ENCODE results near the gene CFAP119.

CFAP119 gene

DNA sequence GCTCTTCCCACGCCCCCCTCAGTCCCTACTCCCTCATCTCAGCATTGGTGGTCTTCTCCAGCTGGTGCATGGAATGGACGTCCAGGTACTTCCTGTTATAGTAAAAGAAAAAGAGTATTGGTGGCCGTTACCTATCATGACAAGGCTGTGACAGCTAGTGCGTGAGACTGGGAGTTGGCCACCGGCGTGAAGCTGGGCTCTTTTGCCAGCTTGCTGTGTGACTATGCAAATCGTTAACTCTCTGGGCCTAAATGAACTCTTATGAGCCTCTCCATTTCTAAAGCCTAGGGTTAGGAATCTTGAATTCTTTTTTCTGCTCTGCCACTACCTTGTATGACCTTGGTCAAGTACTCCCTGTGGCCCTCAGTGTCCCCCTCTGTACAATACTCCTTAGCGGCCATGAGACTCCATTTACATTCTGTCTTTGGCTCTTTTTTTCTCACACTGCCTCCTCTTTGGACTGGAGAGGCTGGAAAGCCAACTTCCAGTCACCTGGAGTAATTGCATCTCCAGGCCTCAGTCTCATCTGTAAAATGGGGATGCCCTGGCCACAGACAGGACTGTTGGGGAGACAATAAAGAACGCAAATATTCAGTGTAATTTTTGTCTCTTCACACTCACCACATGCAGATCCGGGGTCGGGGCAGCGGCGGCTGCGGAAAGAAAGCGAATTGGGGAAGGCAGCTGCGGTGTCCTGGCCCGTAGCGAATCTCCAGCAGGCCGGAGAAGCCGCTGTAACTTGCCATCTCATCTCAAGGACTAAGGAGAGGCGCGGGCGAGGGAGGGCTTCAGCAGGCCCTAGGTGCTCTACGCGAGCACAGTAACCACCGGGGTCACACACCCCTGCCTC lies 1.1 kb downstream of the CFAP119 start:
- DNase-seq: no peak

DNA sequence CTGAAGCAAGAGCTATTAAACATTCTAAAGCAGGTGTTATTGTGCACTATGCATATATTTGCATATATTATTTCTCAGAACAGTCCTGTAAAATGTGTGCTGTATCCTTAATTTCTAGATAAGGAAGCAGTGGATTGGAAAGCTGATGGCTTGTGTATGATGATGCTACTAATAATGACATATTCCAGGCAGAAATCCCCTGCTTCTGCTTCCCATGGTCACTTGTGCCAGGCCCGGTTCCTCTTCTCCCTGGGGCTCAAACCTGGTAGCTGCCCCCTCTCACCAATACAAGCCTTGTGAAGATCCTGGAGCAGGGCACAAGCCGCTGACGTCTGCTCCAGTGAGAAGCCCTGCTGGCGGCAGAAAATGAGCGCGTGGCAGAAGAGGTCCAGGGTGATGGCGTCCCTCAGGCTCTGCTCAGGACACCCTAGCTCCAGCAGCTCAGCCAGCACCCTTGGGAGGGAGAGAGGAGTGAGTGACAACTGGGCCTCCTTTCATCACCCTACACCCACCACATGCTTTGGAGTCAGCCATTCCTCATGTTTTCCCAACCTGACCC lies 1.8 kb downstream of the CFAP119 start:
- no peak for DNase-seq

DNA sequence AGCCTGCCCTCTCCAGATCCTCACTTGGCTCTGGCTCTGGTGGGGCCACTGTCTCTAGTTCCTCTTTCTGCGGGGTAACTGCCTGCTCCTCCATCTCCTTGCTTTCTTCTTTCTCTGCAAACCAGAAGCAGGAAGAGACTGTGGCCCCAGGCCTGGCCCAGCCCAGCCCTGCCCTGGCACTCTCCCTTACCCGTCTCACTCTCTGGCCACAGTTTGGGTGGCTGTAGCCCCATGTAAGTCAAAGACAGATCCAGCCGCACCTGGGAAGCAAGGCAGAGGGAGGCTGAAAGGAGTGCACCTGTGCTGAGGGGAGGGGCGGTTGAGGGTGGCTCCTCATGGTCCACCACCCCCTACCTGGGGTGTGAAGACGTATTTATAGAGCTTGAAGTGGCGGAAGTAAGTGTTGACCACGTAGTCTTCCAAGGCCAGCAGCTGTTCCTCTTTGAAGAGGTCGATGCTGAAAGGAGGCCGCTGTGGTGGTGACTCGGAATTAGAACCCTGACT lies 2.8 kb downstream of the CFAP119 start:
- DNase-seq: no peak

DNA sequence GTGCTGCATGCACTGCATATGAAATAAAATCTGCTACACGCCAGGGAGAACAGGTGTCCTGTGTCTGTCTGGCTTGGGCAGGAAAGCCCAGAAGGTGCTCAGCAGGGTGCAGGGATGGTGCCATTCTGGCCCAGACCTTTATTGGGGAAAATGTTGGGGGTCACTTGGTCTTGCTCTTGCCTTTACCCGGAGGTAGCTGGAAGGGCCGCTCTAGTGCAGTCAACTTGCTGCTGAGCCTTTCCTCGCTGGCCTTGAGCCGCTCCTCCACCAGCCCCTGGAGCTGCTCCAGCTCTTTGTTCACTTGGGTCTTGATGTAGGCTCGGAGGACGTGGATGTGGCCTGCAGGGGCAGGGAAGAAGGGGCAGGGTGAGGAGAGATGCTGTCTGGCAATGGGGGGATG lies 4.5 kb downstream of the CFAP119 start:
- DNase-seq: no peak

DNA sequence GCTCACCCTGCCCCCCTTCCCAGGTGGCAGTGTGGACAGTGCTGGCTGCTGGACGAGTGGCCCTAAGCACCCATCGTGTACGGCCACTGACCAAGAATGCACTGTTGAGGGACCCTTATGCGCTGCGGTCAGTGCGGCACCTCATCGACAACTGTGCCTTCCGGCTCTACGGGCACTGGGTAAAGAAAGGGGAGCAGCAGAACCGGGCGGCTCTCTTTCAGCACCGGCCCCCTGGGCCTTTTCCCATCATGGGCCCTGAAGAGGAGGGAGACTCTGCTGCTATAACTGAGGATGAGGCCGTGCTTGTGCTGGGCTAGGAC lies 5.1 kb downstream of the CFAP119 start:
- no peak for DNase-seq

DNA sequence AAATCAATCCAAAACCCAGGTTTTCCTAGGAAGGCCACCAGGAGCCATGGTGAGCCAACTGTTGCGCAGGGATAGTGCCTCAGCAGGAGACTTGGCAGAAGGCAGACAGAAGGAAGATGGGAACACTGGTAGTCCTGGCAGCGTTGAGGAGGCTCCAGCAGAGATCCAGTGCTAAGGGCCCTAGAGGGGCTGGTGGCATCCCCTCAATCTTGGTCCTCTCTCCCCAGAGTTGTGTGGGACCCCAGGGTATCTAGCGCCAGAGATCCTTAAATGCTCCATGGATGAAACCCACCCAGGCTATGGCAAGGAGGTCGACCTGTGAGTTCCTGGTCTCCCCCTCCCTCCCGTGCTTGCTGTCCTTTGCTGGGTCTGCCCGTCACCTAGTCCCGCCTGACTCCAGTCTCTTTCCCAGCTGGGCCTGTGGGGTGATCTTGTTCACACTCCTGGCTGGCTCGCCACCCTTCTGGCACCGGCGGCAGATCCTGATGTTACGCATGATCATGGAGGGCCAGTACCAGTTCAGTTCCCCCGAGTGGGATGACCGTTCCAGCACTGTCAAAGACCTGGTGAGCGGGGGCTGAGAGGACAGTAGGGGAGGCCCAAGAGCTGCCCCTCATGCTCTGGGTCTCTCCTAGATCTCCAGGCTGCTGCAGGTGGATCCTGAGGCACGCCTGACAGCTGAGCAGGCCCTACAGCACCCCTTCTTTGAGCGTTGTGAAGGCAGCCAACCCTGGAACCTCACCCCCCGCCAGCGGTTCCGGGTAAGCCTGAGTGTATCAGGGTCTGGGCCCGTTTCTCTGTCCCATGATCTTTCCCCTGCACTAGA lies 5.7 kb downstream of the CFAP119 start:
- no peak for DNase-seq

DNA sequence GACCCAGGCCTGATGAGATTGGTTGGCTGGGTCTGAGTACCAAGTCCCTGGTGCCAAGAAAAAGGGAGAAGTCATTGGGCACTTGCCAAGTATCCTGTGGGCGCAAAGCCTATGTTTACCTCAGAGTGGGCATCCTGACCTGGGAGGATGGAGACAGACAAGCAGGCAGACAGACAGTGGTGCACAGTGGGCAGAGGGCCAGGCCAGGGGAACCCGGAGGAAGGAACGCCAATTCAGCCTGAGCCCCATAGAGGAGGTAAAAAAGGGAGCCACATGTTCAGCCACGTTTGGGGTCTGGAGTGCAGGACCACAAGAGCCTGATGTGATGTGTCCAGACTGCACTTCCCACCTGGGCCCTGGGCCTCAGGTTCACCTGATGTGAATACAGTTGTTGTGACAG lies 8.3 kb downstream of the CFAP119 start:
- DNase-seq: no peak

DNA sequence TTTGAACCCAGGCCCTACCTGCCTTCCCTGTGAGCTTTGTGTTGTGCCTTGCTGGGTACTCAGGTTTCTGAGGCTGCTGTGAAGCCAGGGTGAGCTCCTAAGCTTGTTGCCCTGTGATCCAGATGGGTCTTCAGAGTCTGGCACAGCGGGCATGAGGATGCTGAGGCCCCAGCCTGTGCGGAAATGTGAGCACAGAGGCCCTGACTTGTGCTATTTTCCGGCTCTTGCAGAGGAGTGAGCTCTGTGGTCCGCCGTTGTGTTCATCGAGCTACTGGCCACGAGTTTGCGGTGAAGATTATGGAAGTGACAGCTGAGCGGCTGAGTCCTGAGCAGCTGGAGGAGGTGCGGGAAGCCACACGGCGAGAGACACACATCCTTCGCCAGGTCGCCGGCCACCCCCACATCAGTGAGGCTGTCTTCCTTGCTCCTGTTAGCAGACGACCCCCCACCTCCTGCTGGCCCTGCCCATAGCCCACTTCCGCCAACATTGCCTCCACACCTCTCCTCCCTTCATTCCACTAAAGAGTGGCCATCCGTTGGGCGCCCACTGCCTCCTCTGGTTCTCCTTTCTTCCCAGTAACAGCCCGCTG lies 10.9 kb downstream of the CFAP119 start:
- DNase-seq: no peak

DNA sequence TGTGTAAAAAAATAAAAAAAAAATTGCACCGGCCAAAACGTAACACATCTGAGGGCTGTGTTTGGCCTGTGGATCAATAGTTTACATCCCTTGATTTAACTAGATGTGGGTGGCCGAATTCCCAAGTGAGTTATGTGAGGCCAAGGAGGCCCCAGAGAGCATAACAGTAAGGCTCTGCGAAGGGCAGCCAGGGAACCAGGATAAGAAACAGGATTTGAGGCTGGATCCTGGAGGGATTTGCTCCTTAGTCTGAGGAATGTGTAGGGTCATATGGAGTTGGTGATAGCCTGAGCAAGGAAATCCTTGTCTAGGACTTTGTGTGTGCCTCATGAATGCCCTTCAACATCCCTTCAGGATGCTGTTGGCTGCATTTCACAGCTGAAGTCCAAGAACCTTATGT lies 11.7 kb downstream of the CFAP119 start:
- DNase-seq: no peak

DNA sequence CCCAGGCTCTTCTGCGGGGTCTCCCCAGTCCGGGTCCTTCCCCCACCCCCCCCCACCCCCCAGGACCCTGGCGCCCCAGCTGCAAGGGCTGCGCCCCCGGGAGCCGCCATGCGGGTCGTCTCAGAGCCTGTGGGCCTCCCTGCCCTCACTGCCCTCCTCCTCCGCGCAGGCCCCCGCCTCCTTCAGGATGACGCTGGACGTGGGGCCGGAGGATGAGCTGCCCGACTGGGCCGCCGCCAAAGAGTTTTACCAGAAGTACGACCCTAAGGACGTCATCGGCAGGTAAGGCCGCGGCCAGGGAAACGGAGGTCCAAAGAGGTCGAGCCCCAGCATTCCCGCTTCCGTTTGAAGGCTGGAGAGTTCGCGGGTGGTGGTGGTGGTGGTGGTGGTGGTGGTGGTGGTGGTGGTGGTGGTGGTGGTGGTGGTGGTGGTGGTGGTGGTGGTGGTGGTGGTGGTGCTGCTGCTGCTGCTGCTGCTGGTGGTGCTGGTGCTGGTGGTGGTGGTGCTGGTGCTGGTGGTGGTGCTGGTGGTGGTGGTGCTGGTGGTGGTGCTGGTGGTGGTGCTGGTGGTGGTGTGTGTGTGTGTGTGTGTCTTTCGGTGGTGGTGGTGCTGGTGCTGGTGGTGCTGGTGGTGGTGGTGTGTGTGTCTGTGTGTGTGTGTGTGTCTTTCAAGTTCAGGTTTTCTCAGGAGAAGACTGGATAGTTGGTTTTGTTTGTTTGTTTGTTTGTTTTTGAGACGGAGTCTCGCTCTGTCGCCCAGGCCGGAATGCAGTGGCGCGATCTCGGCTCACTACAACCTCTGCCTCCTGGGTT lies 13.0 kb downstream of the CFAP119 start:
- no peak for DNase-seq

DNA sequence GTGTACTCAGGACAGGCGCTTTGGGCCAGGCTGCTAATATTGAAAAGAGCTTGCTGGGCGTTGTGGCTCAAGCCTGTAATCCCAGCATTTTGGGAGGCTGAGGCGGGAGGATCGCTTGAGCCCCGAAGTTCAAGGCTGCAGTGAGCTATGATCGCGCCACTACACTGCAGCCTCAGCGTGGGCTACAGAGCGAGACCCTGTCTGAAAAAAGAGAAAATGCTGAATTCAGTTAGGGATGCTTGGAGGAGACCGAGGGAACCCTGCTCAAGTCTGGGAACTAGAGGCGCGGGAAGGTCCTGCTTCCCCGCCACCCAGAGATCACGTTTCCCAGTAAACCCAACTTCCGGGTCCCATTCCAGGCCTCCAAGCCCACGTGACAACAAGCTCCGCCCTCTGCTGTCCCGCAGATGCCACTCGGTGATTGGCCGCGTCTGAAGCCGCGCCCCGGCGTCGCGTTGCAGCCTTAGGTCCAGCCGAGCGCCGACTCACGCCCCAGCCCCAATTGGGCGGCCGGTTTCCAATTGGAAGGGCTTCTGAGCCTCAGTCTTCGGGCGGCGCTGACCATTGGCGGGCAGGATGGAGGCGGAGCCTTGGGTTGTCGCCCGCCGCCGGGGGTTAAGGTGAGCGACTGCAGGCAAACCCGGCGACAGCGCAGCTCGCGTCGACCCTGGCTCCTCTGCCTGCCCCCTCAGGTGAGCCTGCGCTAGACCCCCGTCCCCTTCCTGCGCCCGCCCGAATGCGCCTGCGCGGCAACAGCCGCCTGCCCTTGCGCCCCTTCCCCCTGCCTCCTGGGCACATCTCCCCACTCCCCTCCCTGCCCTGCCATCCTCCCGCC lies 13.8 kb downstream of the CFAP119 start, which contains the start of gene PHKG2:
TSS of gene PHKG2 (plus strand) at position 627 of the 835 bp plus-strand sequence. CDS start 396 bp downstream, outside the sequence.
- DNase-seq: peak; percentile 97

DNA sequence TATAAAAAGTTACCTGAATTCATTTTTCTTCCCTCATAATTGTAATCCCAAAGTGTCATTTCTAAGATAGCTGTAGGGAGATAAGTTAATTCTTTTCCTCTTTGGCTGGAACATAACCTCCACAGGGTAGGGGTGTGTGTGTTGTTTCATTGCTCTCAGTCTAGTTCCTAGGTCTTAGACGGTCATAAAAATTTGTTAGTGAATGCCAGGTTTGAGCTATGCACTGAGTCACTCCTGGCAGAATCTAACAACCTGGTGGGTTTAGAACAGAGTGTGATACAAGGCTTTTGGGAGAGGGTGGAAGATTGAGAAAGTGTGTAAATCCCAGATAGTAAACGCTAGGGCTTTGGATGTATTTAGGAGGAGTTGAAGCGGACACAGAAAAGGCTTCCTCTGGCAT lies 14.5 kb downstream of the CFAP119 start:
- no peak for DNase-seq

DNA sequence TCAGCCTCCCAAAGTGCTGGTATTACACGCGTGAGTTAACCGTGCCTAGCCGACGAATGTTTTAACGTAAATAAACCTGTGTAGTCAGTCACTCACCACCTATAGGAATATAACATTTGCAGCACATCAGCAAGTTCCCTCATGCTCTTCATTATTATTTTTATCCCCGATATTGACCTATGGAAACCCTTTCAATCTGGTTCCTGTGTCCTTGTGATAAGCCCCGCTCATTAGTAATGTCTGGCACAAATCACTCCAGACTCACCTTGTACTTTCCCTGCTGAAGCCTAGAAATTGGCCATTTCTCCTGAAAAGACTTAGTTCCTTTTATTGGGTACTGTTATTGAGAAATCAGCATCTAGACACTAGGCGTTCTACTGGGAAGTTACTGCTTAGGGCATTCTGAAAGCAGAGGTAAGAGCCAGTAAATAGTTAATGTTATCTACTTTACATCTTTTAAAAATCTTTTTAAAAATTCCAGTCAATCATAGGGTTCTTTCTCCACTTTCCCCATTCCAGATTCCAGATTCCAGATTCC lies 15.2 kb downstream of the CFAP119 start:
- DNase-seq: no peak

DNA sequence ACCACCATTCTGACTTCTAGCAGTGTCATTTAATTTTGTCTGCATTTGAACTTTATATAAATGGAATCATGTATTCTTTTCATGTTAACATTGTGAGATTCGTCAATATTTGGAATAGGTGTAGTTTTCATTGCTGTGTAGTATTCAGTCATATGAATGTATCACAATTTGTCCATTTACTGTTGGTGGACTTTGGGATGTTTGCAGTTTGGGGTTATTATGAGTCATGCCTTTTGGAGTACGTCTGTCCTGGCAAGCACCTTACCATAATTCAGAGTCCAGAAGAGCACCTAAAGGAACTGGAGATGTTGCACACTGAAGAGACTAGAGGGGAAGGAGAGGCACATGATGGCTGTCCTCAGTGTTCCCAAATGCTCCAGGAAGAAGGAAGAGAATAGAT lies 16.8 kb downstream of the CFAP119 start:
- DNase-seq: no peak

DNA sequence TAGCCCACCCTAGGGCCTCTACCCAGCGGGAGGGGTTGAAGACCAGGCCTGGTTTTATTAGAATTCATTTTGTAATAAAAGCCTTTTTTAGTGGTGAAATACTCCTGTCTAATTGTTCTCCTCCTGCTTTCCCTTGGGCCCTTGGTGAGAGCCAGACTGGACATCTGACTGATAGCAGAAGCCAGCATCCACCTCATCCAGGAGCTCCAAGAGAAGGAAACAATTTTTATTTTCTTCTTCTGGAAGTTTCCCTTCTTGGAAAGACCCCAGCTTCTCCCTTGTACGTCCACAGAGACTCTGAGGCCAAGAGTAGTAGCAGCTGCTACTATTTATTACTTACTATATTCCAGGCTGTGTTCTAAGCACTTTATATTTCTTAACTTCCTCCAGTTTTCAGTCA lies 17.7 kb downstream of the CFAP119 start:
- DNase-seq: no peak

DNA sequence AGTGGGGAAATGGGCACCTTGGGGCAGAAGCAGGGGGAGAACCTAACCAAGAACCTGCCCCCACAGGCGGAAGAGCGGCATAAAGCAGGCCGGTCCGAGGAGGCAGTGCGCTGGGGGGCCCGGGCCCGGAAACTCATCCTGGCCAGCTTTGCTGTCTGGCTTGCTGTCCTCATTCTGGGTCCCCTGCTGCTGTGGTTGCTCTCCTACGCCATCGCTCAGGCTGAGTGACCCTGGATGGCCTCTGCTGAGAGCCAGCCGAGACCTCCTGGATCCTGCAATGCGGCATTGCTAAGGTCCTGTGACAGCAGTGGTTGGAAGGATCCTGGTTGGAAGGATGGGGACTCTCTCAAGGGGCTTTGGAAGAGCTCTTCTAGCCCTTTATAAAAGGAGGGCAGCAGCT lies 18.1 kb downstream of the CFAP119 start:
- no peak for DNase-seq

DNA sequence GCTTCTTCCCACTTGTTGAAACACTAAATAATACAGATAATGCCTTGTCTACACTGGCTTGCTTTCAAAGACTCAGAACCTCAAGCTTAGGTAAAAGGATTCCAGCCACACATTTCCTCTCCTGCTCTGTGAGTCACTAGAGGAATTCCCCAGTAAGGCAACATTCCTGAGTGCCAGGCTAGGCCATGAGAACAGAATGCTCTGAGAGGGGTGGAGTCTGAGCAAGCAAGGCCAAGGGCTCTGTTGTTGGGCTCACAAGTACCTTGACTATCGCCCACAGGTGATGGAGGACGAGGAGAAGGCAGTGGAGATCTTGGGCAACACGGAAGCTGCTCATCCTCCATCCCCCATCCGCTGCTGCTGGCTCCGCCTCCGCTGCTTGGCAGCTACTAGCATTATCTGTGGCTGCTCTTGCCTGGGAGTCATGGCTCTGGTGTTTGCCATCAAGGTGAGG lies 20.4 kb downstream of the CFAP119 start:
- DNase-seq: no peak

DNA sequence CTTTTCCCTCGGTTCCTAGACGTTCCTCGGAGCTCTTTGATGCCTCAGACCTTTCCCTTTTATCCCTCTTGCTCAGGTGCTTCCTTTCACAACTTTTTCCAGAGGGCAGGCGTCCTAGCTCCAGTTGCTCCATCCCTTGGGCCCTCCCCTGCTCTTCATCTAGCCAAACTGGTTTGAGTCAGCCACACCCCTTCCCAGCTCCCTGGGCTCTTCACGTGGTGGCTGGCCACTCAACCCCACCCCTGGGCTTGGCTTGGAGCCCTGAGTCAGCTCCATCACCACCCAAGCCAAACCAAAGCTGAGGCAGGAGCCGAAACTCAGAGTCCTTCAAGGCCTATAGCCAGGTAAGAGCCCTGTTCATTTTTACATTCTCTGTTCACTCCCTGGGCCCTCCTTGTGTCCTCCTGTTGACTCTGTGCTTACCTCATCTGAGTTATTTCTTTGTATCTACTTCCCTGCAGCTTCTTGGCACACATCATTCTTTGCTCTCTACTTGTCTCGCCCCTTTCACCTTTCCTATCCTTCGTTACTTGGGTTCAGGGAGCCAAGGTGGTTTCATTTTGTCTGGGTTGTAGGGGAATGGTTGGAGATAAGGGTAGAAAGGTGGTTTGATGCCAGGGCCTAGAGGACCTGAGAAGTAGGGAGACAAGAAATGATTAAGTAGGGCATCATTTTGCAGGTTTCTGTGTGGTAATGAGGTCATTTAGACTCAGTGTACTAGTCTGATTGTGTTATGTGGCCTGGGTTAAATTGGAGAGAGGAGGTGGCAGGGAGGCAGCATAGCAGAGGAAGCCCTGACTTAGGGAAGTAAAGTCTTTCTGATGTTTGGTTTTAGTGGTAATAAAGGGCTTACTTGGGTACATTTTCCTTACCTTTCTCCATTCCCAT lies 21.3 kb downstream of the CFAP119 start:
- no peak for DNase-seq

DNA sequence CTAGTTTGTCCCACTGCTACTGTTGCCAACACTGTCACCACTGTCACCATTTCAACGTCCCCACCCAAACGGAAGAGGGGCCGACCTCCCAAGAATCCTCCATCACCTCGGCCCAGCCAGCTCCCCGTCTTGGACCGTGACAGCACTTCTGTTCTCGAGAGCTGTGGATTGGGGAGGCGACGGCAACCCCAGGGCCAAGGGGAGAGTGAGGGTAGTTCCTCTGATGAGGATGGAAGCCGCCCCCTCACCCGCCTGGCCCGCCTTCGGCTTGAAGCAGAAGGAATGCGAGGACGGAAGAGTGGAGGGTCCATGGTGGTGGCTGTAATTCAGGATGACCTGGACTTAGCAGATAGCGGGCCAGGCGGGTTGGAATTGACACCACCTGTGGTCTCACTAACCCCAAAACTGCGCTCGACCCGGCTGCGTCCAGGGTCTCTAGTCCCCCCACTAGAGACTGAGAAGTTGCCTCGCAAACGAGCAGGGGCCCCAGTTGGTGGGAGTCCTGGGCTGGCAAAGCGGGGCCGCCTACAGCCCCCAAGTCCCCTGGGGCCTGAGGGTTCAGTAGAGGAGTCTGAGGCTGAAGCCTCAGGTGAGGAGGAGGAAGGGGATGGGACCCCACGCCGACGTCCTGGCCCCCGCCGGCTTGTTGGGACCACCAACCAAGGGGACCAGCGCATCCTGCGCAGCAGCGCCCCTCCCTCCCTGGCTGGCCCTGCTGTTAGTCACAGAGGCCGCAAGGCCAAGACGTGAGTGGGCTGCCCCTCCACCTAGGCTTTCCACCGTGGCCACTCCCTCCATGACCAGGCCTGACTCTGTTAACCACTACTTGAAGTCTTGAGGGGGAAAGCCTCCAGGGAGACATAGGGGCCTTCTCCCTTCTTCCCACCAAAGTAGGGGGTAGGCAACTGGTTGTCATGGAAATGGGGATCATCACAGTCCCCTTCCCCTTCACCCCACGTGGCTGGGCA lies 22.6 kb downstream of the CFAP119 start:
- DNase-seq: no peak
